Midbrain (tissue), 1 donor: ENCODE results near the gene SERHL2.
"Not testable (repeated sequence)": the region's sequence is repeated elsewhere in the genome, so short reads cannot be mapped to it uniquely, and the experiment has no call there.

Experiments used
- DNase-seq: peaks from one replicate; lab custom pipeline; 2025; lab: John Stamatoyannopoulos, UW

SERHL2 gene, protein sequence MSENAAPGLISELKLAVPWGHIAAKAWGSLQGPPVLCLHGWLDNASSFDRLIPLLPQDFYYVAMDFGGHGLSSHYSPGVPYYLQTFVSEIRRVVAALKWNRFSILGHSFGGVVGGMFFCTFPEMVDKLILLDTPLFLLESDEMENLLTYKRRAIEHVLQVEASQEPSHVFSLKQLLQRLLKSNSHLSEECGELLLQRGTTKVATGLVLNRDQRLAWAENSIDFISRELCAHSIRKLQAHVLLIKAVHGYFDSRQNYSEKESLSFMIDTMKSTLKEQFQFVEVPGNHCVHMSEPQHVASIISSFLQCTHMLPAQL

DNA sequence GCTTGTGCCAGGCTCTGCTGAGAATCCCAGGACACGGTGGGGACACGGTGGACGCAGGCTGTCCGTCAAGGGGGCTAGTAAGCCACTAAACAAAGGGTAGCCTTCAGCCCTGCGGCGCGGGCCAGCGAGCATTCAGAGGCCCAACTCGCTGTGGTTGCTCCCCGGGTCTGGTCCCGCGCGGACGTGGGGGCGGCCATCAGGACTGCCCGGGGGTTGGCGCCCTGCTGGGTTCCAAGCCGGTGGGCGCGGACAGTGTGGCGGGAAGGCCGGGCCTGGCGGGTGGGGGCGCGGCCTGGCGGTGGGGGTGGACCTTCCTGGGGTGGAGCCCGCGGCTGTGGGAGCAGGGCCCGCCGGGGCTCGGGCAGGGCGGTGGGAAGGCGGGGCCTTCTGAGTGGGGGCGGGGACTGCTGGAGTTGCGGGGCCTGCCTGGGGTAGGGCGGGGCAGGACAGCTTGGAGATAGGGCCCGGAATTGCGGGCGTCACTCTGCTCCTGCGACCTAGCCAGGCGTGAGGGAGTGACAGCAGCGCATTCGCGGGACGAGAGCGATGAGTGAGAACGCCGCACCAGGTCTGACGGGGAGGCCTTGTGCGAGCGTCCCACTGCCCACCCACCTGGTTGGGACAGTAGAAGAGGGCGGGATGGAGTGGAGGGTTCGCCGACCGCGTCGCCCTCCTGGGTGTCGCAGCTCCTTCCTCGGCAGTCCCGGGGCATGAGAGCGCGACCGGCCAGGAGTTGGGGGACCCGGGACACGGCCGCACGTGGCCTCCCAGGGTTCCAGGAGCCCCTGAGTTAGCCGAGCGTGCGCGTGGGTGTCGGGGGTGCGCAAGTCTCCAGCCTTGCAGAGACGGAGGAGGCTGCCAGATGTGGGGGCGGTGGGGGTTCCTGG is at the start of gene SERHL2:
TSS of gene SERHL2 (plus strand) at position 482 of the 887 bp plus-strand sequence. CDS start at position 547, 65 bp downstream.
- DNase-seq = peak; percentile 90

DNA sequence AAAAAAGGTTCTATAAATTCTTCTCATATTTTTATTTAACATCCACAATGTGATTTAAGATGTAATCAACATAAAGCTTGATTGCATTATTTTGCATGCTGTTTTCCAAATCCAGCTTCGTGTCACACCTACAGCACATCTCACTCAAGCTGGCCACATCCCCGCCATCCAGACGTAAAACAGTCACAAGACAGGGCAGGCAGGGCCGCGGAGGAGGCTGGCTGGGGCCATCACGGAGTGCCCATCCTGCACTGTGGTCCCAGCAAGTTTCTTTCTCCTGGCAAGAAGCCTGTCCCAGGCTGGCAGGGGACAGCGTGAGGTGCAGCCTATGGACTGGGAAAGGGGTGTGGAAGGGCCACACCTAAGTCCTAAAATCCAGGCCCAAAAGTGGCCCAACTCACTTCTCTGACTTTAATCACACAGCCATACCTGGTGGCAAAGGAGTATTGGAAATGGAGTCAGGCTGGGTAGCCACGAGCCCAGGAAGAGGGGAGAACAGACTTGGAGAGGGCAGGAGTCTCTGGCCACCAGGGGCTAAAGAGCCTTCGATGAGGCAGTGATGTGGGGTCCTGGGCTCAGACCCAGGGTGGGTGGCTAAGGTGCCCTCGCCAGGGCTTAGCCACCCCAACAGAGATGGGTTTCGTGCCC is 45.3 kb upstream of the SERHL2 start:
- DNase-seq = not testable (repeated sequence)

DNA sequence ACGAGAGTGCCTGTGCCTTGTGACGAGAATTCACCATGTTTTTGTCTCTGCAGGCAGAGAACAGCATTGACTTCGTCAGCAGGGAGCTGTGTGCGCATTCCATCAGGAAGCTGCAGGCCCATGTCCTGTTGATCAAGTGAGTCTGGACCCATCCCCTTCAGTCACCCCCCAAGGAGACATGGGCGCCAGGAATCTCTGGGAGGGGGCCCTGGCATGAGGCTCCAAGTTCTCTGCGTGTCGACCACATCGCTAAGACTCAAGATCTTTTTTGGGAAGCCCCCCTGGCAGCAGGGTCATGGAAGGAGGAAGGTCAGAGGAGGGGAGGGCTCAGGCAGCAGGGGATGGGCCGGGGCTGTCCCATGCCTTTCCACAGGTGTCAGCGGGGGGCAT is 44.8 kb upstream of the SERHL2 start:
- DNase-seq = not testable (repeated sequence)

DNA sequence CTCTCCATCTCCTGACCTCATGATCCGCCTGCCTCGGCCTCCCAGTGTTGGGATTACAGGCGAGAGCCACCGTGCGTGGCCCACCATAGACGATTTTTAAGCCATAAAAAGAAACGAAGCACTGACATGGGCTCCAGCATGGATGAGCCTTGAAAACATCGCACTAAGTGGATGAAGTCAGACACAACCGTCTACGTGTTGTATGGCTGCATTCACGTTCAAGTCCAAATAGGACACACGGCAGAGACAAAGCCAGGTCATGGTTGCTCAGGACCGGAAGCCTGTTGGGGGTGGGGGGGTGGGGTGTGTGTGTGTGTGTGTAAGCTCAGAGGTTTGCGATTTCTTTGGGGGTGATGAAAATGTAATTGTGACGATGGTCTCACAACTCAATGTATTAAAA is 44.2 kb upstream of the SERHL2 start:
- DNase-seq = no peak

DNA sequence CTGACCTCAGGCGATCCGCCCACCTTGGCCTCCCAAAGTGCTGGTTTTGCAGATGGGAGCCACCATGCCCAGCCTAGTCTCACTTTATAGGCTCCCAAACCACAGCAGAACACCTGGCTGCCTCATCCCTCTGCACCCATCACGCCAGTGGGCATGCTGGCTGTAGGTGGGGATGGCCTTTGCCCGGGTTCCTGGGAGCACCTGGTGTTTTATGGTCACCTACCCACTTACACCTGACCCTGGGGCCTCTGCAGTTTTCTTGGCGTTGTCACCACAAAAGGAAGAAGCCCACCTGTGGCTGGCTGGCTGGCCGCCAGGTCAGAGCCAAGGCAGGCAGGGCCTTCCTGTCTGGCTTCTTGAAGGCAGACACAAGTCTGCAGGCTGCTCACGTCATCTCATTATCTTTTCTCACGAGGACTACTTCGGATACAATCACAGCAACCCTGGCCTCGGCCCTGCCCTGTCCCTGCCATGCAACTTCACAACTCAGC is 42.3 kb upstream of the SERHL2 start:
- DNase-seq = no peak

DNA sequence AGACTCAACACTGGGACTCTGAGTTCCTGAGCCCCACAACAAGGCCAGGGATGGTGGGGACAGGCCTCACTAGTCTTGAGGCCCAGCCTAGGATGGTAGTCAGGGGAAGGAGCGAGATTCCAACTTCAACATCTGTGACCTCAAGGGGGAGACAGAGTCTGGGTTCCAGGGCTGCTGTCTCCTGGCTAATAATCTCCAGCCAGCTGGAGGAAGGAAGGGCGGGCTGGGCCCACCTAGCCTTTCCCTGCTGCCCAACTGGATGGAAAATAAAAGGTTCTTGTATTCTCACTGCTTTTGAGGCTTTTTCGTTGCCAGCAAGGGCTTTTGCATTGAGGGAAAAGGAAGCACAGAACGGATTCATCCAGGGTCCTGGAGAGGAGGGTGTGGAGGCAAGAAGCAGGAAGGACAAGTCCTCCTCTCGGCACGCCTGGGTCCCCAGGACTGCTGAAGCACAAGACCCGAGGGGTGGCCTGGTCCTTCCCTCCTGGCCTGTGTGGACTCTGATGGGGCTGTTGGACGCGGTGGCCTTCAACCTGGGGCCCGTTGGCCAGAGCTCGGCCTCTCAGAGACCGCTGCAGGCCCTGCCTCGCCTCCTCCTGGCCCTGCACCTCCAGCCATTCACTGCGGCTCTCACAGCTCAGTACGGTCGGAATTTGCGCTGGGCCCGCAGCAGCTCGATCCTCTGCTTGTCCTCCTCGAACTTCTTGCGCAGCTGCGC is 41.3 kb upstream of the SERHL2 start:
- DNase-seq = peak; percentile 69

DNA sequence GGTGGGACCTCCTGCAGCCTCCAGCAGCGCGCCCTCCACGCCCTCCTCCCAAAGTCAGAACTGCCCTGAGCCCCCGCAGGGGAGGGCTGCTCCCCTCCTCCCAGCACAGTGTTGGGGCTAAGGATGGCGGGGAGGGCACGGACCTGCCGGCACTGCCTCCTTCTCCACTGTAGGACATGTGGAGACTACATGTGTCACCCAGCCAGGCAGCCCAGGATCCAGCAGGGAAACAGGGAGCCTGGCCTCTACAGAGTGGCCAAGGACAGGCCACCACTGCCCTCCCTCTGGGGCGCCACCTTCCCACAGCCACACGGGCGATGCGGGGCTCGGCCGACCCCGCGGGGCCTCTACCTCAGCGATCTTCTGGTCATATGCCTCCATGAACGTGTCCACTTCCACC is 39.4 kb upstream of the SERHL2 start:
- DNase-seq = not testable (repeated sequence)

DNA sequence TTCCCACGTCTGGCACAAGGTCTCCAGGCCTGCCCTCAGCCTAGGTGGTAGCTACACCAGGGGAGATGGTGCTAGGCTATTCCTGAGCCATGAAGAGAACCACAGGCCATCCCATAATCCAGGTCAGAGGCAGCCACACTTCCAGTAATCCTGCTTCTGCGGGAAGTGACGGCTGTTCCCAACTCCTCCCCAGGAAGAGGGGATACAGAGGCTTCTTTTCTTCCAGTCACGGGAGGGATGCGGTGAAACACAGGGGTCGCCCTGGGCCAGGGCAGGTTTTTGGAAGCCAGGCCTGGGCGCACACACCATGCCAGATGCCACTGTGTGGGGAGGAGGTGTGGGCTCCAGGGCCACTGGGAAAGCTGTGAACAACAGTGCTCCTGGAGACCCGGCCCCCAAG is 38.5 kb upstream of the SERHL2 start:
- not testable (repeated sequence) for DNase-seq

DNA sequence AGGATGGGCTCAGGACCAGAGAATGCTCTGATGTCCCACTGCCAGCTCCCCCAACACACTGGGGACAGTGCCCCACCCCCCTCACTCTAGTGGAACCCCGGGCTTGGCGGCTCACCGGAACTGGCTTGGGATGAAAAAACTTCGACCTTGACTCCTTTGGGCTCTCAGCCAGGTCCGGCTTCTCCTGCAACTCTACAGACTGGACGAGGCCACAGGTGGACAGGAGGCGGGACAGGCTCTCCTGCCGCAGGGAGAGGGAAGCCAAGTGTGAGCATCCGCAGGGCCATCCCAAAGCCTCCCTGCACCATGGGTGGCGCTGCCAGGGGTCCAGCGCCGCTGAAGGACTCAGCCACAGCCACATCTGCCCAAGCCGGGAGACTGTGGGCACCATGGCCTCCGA is 37.9 kb upstream of the SERHL2 start:
- no peak for DNase-seq

DNA sequence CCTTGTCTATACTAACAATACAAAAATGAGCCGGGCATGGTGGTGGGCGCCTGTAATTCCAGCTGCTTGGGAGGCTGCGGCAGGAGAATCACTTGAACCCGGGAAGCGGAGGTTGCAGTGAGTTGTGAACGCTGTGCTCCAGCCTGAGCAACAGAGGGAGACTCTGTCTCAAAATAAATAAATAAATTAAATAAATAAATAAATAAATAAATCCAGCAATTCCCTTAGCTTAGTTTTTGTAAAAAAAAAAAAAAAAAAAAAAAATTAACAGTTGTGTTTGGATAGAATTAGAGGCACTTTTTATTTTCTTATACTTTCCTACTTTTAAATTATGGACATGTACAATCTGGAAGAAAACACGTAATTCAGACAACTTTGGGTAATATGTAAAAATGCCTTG is 36.7 kb upstream of the SERHL2 start:
- DNase-seq = not testable (repeated sequence)

DNA sequence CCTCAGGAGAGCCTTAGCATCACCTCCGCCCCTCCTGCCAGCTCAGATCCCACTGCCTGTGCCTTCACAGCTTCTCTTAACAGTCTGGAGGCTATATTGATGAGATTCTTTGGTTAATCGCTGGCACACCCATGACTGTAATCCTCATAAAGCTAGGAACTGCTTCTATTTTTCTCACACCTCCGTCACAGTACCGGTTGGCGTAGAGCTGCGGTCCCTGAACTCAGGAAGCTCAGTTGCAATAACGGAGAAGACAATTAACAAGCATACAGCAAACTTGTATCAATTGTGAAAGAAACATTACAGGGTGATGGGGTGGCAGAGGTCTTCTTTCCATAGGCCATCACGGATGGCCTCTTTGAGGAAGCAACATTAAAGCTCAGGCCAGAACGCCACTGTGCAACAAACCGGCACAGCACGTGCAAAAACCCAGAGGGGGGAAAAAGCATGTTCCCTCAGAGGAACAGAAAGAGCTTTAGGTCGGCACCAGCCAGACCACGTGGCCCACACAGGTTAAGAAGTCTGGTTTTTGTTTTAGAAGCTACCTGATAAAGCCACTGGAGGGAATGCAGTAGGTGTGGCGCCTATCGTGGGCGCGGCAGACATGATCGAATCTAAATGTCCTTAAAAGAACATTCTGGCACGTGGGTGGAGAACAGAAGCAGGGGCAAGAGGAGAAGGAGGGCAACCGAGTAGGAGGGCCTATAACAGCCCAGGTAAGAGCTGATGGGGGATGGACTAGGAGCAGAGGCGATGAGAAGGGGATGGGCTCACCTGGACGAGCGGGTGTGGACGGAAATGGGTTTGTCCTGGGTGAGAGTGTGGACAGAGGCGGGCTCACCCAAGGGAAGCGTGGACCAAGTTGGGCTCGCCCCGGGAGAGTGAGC is 34.9 kb upstream of the SERHL2 start:
- not testable (repeated sequence) for DNase-seq

DNA sequence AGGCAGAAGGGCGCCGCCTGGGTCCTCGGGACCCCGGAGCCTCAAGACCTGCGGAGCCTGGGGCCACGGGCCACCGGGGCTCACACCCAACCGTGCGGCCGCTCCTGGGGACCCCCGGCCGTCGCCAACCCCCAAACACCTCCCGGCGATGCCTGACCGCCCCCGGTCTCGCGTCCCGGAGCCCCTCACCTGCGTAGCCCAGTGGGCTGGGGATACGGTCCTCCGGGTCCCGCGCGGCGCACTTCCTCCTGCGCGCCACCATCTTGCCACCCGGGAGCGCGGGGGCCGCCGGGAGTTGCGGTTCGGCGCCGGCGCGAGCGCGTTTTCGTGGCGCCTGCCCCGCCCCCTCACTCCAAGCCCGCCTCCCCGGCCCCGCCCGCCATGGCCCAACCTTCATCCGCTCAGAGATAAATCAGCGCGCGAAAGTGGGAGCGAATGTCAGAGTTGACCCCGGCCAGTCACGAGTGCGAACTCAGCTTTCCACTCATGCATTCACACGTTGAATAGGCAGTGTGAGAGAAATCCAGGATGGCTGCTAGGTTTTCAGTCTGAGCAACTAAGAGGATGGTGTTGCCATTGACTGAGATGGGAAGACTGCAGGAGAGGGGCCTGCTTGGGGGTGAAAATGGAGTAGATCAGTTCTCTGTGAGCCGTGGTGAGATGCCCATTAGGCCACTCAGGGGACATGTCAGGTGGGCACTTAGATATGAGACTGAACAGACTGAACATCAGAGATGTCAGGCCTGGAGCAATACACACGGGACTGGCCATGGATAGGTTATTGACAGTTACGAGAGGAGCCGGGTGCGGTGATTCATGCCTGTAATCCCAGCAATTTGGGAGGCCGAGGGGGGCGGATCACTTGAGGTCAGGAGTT is 34.0 kb upstream of the SERHL2 start, which contains the start of gene RRP7A:
TSS of gene RRP7A (minus strand) at position 272 of the 877 bp plus-strand sequence. CDS start at position 262, 10 bp downstream.
- peak; percentile 93 for DNase-seq

DNA sequence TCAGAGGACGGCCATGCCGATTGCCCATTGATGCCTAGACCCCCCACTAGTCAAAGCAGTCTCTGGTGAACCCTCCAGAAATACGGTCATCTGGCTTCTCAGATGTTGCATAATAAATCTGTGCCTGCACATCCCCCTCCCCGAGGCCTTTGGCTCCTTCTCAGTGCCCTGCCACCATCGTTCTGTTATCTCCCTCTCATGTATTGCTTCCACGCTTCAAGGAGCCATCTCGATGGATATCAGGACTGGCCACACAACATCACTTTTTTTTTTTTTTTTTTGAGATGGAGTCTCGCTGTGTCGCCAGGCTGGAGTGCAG is 32.6 kb upstream of the SERHL2 start:
- DNase-seq = no peak

DNA sequence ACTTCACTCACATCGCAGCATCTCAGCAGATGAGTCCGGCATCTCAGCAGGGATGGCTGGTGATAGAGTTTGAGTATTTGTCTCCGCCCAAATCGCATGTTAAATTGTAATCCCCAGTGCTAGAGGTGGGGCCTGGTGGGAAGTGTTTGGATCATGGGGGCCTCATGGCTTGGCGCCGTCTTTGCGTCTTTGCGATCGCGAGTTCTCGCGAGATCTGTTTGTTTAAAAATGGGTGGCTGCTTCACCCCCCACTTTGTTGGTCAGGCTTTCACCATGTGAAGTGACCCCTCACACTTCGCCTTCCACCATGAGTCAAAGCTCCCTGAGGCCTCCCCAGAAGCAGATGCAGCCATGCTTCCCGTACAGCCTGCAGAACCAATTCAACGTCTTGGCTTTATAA is 31.2 kb upstream of the SERHL2 start:
- DNase-seq = no peak

DNA sequence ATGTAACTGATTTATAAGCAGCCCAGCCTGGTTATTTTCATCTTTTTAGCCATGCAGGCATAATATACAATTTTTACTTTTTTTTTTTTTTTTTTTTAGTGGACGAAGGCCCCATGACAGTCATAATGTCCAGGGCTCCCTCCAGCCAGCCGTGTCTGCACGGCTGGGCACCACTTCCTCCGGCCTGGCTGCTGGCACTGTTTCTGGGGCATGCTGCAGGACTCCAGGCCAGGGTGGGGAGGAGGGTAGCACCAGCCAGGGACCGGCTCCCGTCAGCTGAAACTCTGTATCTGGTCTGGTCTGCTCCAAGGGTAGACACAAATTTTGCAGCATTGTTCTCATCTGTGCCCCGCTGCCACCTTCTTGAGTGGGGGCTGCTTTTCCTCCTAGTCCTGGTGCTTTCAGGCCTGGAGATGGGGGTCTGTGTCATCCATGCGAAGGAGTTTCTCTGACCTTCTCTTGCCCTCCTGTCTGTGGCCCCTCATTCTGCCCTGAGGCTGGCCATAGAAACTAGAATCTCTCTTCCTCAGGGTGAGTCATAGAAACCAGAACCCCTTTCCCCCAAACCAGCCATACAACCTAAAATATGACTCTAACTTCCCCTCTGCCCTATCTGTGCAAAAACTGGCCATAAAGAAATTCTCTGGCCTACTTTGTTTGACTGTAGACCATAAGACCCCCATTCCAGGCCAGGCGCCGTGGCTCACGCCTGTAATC is 25.0 kb upstream of the SERHL2 start:
- peak; percentile 21 for DNase-seq

DNA sequence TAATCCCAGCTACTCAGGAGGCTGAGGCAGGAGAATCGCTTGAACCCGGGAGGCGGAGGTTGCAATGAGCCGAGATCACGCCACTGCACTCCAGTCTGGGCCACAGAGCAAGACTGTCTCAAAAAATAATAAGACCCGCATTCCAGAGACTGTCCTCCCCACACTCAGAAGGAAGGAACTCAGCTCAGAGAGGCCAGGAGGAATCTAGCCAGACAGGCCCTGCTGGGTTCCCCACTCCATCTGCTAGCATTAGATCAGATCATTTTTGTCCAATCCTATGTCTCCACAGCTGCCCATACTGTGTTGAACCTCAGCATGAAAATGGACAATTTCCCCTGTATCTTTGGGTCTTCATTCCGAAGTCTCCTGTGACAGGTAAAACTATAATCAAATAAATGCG is 24.3 kb upstream of the SERHL2 start:
- DNase-seq = not testable (repeated sequence)

DNA sequence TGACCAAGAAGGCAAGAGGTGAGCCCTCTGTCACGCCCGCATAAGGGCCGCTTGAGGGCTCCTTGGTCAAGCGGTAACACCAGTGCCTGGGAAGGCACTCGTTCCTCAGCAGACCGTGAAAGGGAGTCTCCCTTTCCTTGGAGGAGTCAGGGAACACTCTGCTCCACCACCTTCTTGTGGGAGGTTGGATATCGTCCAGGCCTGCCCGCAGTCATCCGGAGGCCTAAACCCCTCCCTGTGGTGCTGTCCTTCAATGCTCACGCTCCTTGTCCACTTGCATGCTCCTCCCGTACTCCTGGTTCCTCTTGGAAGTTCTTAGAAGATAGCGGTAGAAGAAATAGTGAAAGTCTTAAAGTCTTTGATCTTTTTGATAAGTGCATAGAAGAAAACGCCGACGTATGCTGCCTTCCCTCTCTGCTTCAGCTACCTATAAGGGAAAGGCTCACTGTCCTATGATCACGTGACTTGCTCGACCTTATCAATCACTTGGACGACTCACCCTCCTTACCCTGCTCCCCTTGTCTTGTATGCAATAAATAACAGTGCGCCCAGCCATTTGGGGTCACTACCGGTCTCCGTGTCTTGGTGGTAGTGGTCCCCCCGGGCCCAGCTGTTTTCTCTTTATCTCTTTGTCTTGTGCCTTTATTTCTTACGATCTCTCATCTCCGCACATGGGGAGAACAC is 22.2 kb upstream of the SERHL2 start:
- not testable (repeated sequence) for DNase-seq

DNA sequence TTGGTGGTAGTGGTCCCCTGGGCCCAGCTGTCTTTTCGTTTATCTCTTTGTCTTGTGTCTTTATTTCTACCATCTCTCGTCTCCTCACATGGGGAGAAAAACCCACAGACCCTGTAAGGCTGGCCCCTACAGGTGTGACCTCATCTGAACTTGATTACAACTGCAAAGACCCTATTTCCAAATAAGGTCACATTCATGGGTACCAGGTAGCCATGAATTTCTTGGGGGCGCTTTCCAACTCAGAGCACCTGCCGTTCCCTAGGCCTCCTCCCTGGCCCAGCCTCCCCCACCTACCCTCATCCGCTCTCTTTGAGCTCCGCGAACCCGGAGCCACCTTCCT is 20.1 kb upstream of the SERHL2 start:
- no peak for DNase-seq
